HepG2 (cell line): ENCODE results near the gene CNKSR3. TPM values are rescaled to one million over a fixed set of nuclear protein-coding genes. Genes with fewer than 3 reads are reported as not detected.
A peak's percentile ranks its signal among the peaks of the same experiment; 100 is the strongest.

Experiments used
- ATAC-seq: fragments of 200-7000 bp; cut with Tn5 transposase; 3 replicates; pipeline ENCODE4 v1.9.1; 2020; ENCODE audit warnings: mild to moderate bottlenecking, moderate library complexity
- BruUV-seq: library from RNA; stranded (reverse); fragments of 400-500 nt; replicated peaks from 2 replicates; lab custom pipeline; 2021; lab: Mats Ljungman, UMichigan
- CTCF ChIA-PET: fragments of 300-600 bp; formaldehyde crosslinking; extraction: SDS; loops from one replicate; lab custom pipeline; 2021; ENCODE audit warnings: low total read pairs, inconsistent platforms, low intra/inter-chr PET ratio; lab: Yijun Ruan, JAX
- POLR2A ChIA-PET: fragments of 350-600 bp; sonication (Branson Sonifier 250); formaldehyde crosslinking; loops from one replicate; lab custom pipeline; 2020; ENCODE audit warnings: antibody characterized with exemption, inconsistent platforms; lab: Yijun Ruan, JAX
- DNase-seq: peaks from one replicate; pipeline ENCODE4 v3.0.0-alpha.2; 2015; ENCODE audit warnings: low spot score
- FAIRE-seq: peaks from 3 replicates; lab custom pipeline; 2011; peaks lifted over from hg19 to GRCh38; lab: Jason Lieb, UNC
- H2AFZ ChIP-seq: one replicate; pipeline ENCODE4 v1.6.1; 2011; ENCODE audit warnings: low read length, inconsistent platforms
- H3K27ac ChIP-seq: fragments of 300-600 bp; 3 replicates; pipeline ENCODE4 v1.8.0; 2011; ENCODE audit warnings: mixed run types, mild to moderate bottlenecking, mixed read lengths, low read length, inconsistent platforms; ENCODE audit not compliant: insufficient read depth; ENCODE audit errors: extremely low read length
- H3K27me3 ChIP-seq, 2 experiments: fragments of 200-600 bp in 1 of 2; 2 replicates in 1 of 2; 3 replicates in 1 of 2; pipeline versions ENCODE4 v1.6.0 to v1.8.0; 2011; ENCODE audit warnings: low read length in 2 of 2, mild to moderate bottlenecking in 2 of 2, moderate library complexity in 2 of 2, inconsistent platforms in 1 of 2; ENCODE audit not compliant: insufficient read depth in 2 of 2, control insufficient read depth in 1 of 2
- H3K36me3 ChIP-seq, 2 experiments: fragments of 200-600 bp in 1 of 2; replicated peaks in 1 of 2; 2 replicates in 1 of 2; 3 replicates in 1 of 2; pipeline versions ENCODE4 v1.5.1 to v1.8.0; 2011; ENCODE audit warnings: low read length in 2 of 2, inconsistent platforms in 1 of 2; ENCODE audit not compliant: insufficient read depth in 2 of 2, control insufficient read depth in 1 of 2
- H3K4me1 ChIP-seq: 2 replicates; pipeline ENCODE4 v1.5.1; 2012; ENCODE audit warnings: low read length, inconsistent platforms; ENCODE audit not compliant: insufficient read depth
- H3K4me2 ChIP-seq: 2 replicates; pipeline ENCODE4 v1.6.0; 2011; ENCODE audit warnings: low read depth, low read length, inconsistent platforms
- H3K4me3 ChIP-seq, 3 experiments: fragments of 200-600 bp in 1 of 3; sonication (generic), shearing (Covaris generic) in 1 of 3; replicated peaks in 1 of 3; 2 replicates each; pipeline ENCODE4 v1.5.1; 2011 to 2016; ENCODE audit warnings: low read length in 3 of 3, inconsistent platforms in 2 of 3, low read depth in 2 of 3, mild to moderate bottlenecking in 2 of 3, control low read depth in 1 of 3, mixed read lengths in 1 of 3; ENCODE audit not compliant: insufficient read depth in 1 of 3
- H3K79me2 ChIP-seq: one replicate; pipeline ENCODE4 v1.6.1; 2011; ENCODE audit warnings: low read length, inconsistent platforms; ENCODE audit not compliant: insufficient read depth
- H3K9ac ChIP-seq: 2 replicates; pipeline ENCODE4 v1.6.0; 2011; ENCODE audit warnings: mild to moderate bottlenecking, low read depth, low read length, inconsistent platforms; ENCODE audit not compliant: insufficient read depth
- H3K9me3 ChIP-seq: 2 replicates; pipeline ENCODE4 v1.5.1; 2012; ENCODE audit warnings: mild to moderate bottlenecking, low read length
- H4K20me1 ChIP-seq: 2 replicates; pipeline ENCODE4 v1.6.0; 2011; ENCODE audit warnings: inconsistent platforms, mild to moderate bottlenecking, low read length, moderate library complexity; ENCODE audit not compliant: insufficient read depth
- ATF7 ChIP-seq, 2 experiments: fragments of 450-650 bp in 1 of 2; sonication (generic) in 1 of 2; formaldehyde crosslinking in 1 of 2; IDR thresholded peaks; 2 replicates each; pipeline versions ENCODE4 v1.4.0 to v1.6.1; 2016 to 2020; ENCODE audit warnings: antibody characterized with exemption in 1 of 2, mild to moderate bottlenecking in 1 of 2, missing genetic modification reagents in 1 of 2
- ATM ChIP-seq: fragments of 450-650 bp; IDR thresholded peaks from 2 replicates; pipeline ENCODE4 v1.7.1; 2017; ENCODE audit warnings: mild to moderate bottlenecking, borderline replicate concordance
- CAMTA2 ChIP-seq: sonication (generic); formaldehyde crosslinking; IDR thresholded peaks from 2 replicates; pipeline ENCODE4 v1.4.0; 2020; ENCODE audit warnings: mild to moderate bottlenecking, missing genetic modification reagents, borderline replicate concordance
- CREB1 ChIP-seq, 2 experiments: fragments of 450-650 bp in 1 of 2; IDR thresholded peaks; 2 replicates each; pipeline ENCODE4 v1.6.1; 2016 to 2017; ENCODE audit warnings: control low read depth in 1 of 2, mild to moderate bottlenecking in 1 of 2, missing compliant biosample characterization in 1 of 2, missing genetic modification characterization in 1 of 2
- KDM4B ChIP-seq: sonication (generic); formaldehyde crosslinking; IDR thresholded peaks from 2 replicates; pipeline ENCODE4 v1.4.0; 2020; ENCODE audit warnings: missing genetic modification reagents
- KLF15 ChIP-seq: sonication (generic); formaldehyde crosslinking; IDR thresholded peaks from 2 replicates; pipeline ENCODE4 v1.8.1; 2023; ENCODE audit warnings: borderline replicate concordance, mild to moderate bottlenecking, inconsistent platforms, missing genetic modification reagents, mixed read lengths
- PAWR ChIP-seq: sonication (generic); formaldehyde crosslinking; IDR thresholded peaks from 2 replicates; pipeline ENCODE4 v1.4.0; 2020; ENCODE audit warnings: missing genetic modification reagents, mild to moderate bottlenecking, borderline replicate concordance
- ZBTB20 ChIP-seq: sonication (generic); formaldehyde crosslinking; IDR thresholded peaks from 2 replicates; pipeline ENCODE4 v1.8.1; 2023; ENCODE audit warnings: missing genetic modification reagents, low read depth, mild to moderate bottlenecking, borderline replicate concordance
- ZNF17 ChIP-seq: sonication (generic); formaldehyde crosslinking; IDR thresholded peaks from 2 replicates; pipeline ENCODE4 v1.5.0; 2020; ENCODE audit warnings: mild to moderate bottlenecking, missing genetic modification reagents
- ZNF331 ChIP-seq: sonication (generic); formaldehyde crosslinking; IDR thresholded peaks from 2 replicates; pipeline ENCODE4 v1.4.0; 2020; ENCODE audit warnings: missing genetic modification reagents
- ZNF639 ChIP-seq: conservative IDR thresholded peaks from 2 replicates; pipeline ENCODE4 v1.6.1; 2018; ENCODE audit warnings: missing genetic modification reagents
- ZNF879 ChIP-seq: sonication (generic); formaldehyde crosslinking; IDR thresholded peaks from 2 replicates; pipeline ENCODE4 v1.8.1; 2023; ENCODE audit warnings: missing genetic modification reagents
- WGBS: methylation state at CpG from one replicate; pipeline ENCODE4 v1.1.6; 2017; ENCODE audit warnings: low lambda C conversion rate; 5-methylcytosine and 5-hydroxymethylcytosine counted together
- in situ Hi-C: cut with HindIII; loops from 2 replicates; pipeline ENCODE4 v1.10.0; 2017; ENCODE audit warnings: low pct_unique_long_range_greater_than_20kb; ENCODE audit not compliant: extremely low pct_ligation_motif_present
- intact Hi-C: fragments of 100-400 bp; cut with micrococcal nuclease; formaldehyde crosslinking; loops from one replicate; pipeline ENCODE4 v1.10.0; 2022; ENCODE audit not compliant: unreplicated experiment
- polyA plus RNA-seq, 8 experiments: library from polyadenylated mRNA; depleted of rRNA in 3 of 8; stranded (reverse) in 7 of 8; unstranded in 1 of 8; fragments of >200 nt; fragmentation: Illumina TruSeq in 4 of 8; extraction: Trizol in 4 of 8; gene quantifications; 2 replicates each; pipeline versions ENCODE4 v1.2.1 to v1.2.3, GENCODE V29; 2011 to 2016; ENCODE audit warnings: low read depth in 4 of 8, missing spikeins in 1 of 8, mixed read lengths in 1 of 8; ENCODE audit not compliant: insufficient read depth in 1 of 8
- total RNA-seq, 5 experiments: library from RNA; depleted of rRNA; stranded (reverse); fragments of >200 nt; fragmentation: Illumina TruSeq; extraction: Trizol; gene quantifications; 2 replicates each; pipeline ENCODE4 v1.2.3, GENCODE V29; 2016; ENCODE audit warnings: low read depth in 1 of 5

Gene CNKSR3
- total and polyA plus RNA-seq, 2 of the 13 experiments (the other 11 are each of a cell fraction or from before 2014, with no cell fraction given): 9.2 to 38.6 TPM

- WGBS: 97% methylated on average over 3 of the region's 3 CpGs
- TF ChIP-seq PAWR (no peak), CREB1 (IDR thresholded peaks at IDR 0.05) (peak; percentile 72), CREB1 (CRISPR knock-in tag; IDR thresholded peaks at IDR 0.05) (no peak), KLF15 (no peak), ZNF17 (CRISPR knock-in tag) (no peak), ATM (no peak), ZNF639 (CRISPR knock-in tag) (no peak), KDM4B (CRISPR knock-in tag) (no peak), ATF7 (IDR thresholded peaks at IDR 0.05) (peak; percentile 91), ATF7 (CRISPR knock-in tag; IDR thresholded peaks at IDR 0.05) (no peak), ZNF331 (CRISPR knock-in tag) (no peak), ZNF879 (CRISPR knock-in tag) (no peak), CAMTA2 (CRISPR knock-in tag) (no peak), ZBTB20 (no peak)
These were observed 28.9 kb downstream of the CNKSR3 start for GRCh38 chr6:154481521-154482013.

More at GRCh38 chr6:154481521-154482013, 28.9 kb downstream of the CNKSR3 start:
- FAIRE-seq (no peak), ATAC-seq (no peak), DNase-seq (no peak)
- ChIA-PET POLR2A (no interaction called here), CTCF (no interaction called here)
- peaks cover 1 to 14% of the 10 kb centered on the region in 2 experiments; a peak in 2 of 5 replicates for H3K36me3 ChIP-seq
- H3K4me2 ChIP-seq: no peak overlapping the region
- H3K4me1 ChIP-seq: peaks cover 18% of the 10 kb centered on the region
- BruUV-seq: no TSS peak
- no peak overlapping the region for H2AFZ ChIP-seq
- no peak overlapping the region for H3K9ac ChIP-seq
- intact Hi-C loops (no loop called here), in situ Hi-C loops (no loop called here)
- no peak overlapping the region for H3K4me3 ChIP-seq
- H3K79me2 ChIP-seq: peaks cover 82% of the 10 kb centered on the region
- no peaks in the 10 kb centered on the region for H3K9me3 ChIP-seq
- no peaks in the 10 kb centered on the region for H3K27me3 ChIP-seq
- H3K27ac ChIP-seq: no peak overlapping the region
- no peaks in the 10 kb centered on the region; the same call in 1 of the 2 replicates for H4K20me1 ChIP-seq
